Thymus (tissue), 11 donors: ENCODE measurements around the gene UBN2. TPM values are rescaled to one million over a fixed set of nuclear protein-coding genes. Genes with fewer than 3 reads are reported as not detected.
"Not testable (repeated sequence)": the region's sequence is repeated elsewhere in the genome, so short reads cannot be mapped to it uniquely, and the experiment has no call there.

Experiments
- DNase-seq, 9 donors: peaks; one replicate each; pipeline ENCODE4 v3.0.0-alpha.2; 2013; ENCODE audit warnings: low spot score in 9 of 9, low read depth in 6 of 9, missing footprints in 1 of 9
- H3K27ac ChIP-seq, 2 donors: one replicate each; pipeline ENCODE4 v1.5.1; 2013; ENCODE audit warnings: control low read depth in 1 of 2, low read depth in 1 of 2, low read length in 1 of 2, mild to moderate bottlenecking in 1 of 2, moderate library complexity in 1 of 2
- H3K27me3 ChIP-seq, 2 donors: one replicate each; pipeline ENCODE4 v1.5.1; 2013; ENCODE audit warnings: low read length in 1 of 2; ENCODE audit not compliant: control insufficient read depth in 2 of 2, insufficient read depth in 1 of 2
- H3K36me3 ChIP-seq, 2 donors: one replicate each; pipeline ENCODE4 v1.5.1; 2013; ENCODE audit warnings: low read length in 1 of 2, mild to moderate bottlenecking in 1 of 2, moderate library complexity in 1 of 2; ENCODE audit not compliant: control insufficient read depth in 2 of 2, insufficient read depth in 2 of 2
- H3K4me1 ChIP-seq, 2 donors: one replicate each; pipeline ENCODE4 v1.5.1; 2013; ENCODE audit warnings: low read length in 2 of 2; ENCODE audit not compliant: control insufficient read depth in 2 of 2, insufficient read depth in 2 of 2
- H3K4me3 ChIP-seq, 2 donors: one replicate each; pipeline ENCODE4 v1.5.1; 2013; ENCODE audit warnings: low read length in 2 of 2, control low read depth in 1 of 2, mild to moderate bottlenecking in 1 of 2
- H3K9me3 ChIP-seq, 2 donors: one replicate each; pipeline ENCODE4 v1.5.1; 2013; ENCODE audit warnings: low read length in 1 of 2, mild to moderate bottlenecking in 1 of 2; ENCODE audit not compliant: control insufficient read depth in 2 of 2, insufficient read depth in 1 of 2
- WGBS: extraction: QIAGEN DNeasy Blood & Tissue Kit; methylation state at CpG from one replicate; pipeline ENCODE4 v1.1.7; 2013; 5-methylcytosine and 5-hydroxymethylcytosine counted together
- polyA plus RNA-seq: library from polyadenylated mRNA; stranded (reverse); fragments of 200-250 nt; gene quantifications from one replicate; pipeline ENCODE4 v1.2.3, GENCODE V29; 2013
- total RNA-seq: library from RNA; stranded (reverse); fragments of 120-200 nt; gene quantifications from one replicate; pipeline ENCODE4 v1.2.4, GENCODE V29; 2013
- donor health status: healthy.

Gene UBN2
- total and polyA plus RNA-seq, 2 donors: 3.8 to 4.3 TPM

- DNase-seq: no peak
- no peaks in the 10 kb centered on the region for H3K9me3 ChIP-seq
- no peaks in the 10 kb centered on the region for H3K4me1 ChIP-seq
- no peaks in the 10 kb centered on the region for H3K27me3 ChIP-seq
- H3K4me3 ChIP-seq: no peak overlapping the region
- H3K27ac ChIP-seq: no peak overlapping the region
- H3K36me3 ChIP-seq: no peaks in the 10 kb centered on the region
- WGBS: 95% methylated on average over 3 of the region's 3 CpGs
Measured at GRCh38 chr7:139330333-139331030, 99.4 kb downstream of the UBN2 start.

DNA sequence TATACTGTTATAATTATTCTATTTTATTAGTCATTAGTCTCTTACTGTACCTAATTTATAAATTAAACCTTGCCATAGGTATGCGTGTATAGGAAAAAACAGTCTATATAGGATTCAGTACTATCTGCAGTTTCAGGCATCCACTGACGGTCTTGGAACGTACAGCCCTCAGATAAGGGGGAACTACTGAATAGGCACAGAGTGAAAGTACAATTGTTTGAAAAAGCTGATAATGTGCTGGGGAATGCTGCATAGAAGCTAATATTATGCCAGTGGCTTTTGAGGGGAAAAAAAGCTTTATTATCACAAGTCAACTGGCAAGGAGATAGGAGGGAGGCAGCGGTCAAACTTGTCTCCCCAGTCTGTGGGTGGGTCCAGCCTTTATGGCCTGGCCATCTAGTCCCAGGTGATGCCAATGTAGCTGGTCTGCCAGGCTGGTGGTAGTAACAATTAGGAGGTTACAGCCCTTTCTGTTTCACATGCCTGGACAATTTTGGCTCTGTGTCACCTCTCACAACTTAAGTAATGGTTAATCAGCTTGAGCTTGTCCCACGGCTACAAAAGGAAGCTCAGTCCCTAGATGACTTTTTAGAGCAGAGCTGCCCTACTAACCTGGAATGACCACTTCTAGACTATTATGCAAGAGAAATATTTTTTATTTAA is 101.8 kb downstream of the UBN2 start:
- no peak overlapping the region for H3K27ac ChIP-seq
- H3K4me3 ChIP-seq: no peak overlapping the region
- WGBS: 95% methylated on average over 5 of the region's 5 CpGs
- no peaks in the 10 kb centered on the region for H3K36me3 ChIP-seq
- H3K4me1 ChIP-seq: no peaks in the 10 kb centered on the region
- no peaks in the 10 kb centered on the region for H3K9me3 ChIP-seq
- no peaks in the 10 kb centered on the region for H3K27me3 ChIP-seq
- no peak for DNase-seq

DNA sequence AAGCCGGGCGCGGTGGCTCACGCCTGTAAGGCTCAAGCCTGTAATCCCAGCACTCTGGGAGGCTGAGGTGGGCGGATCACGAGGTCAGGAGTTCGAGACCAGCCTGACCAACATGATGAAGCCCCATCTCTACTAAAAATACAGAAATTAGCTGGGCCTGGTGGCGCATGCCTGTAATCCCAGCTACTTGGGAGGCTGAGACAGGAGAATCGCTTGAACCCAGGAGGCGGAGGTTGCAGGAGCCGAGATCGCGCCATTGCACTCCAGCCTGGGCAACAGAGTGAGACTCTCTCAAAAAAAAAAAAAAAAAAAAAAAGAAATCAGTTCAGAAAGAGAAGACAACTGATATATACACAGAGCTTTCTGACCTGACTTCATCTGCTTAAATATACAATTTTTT is 102.4 kb downstream of the UBN2 start:
- H3K4me1 ChIP-seq, DNase-seq, H3K36me3 ChIP-seq, H3K4me3 ChIP-seq, H3K9me3 ChIP-seq, H3K27ac ChIP-seq, H3K27me3 ChIP-seq: not testable (repeated sequence)
- 98% methylated on average over 13 of the region's 13 CpGs for WGBS

DNA sequence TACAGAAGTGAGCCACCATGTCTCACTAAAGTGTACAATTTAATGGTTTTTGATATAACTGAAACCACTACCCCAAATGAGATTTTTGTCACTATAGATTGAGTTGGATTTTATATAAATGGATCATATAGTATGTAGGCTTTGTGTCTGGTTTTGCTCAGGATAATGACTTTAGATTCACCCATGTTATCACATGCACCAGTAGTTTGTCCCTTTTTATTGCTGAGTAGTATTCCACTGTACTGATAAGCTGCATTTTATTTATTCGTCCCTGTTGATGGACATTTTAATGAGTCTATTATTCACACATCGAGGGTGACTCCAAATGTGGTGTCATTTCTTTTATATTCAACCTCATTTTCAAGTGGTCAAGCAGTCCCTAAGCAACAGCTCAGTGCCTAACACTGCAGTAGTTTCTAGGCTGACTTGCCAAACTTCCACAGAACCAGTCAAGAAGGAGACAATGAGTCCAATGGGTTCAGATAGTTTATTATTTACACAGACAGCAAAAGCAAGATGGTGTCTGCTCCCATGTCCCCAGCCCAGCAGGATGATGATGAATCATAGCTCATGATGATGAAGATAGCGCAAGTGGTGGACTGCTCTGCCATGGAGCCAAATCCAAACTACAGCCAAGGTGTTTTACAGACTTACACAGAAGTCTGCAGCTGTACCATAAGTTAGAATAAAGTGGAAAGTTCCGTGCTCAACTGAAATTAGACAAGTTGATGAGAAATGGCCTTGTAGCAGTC is 103.5 kb downstream of the UBN2 start:
- no peak for DNase-seq
- no peaks in the 10 kb centered on the region for H3K9me3 ChIP-seq
- H3K4me1 ChIP-seq: no peaks in the 10 kb centered on the region
- no peak overlapping the region for H3K4me3 ChIP-seq
- no peak overlapping the region for H3K27ac ChIP-seq
- no peaks in the 10 kb centered on the region for H3K36me3 ChIP-seq
- no peaks in the 10 kb centered on the region for H3K27me3 ChIP-seq
- WGBS: 97% methylated on average over 4 of the region's 4 CpGs

- Histone ChIP-seq H3K4me3 (no peak overlapping the region), H3K4me1 (peaks cover 5 to 8% of the 10 kb centered on the region in 2 donors), H3K27ac (no peak overlapping the region), H3K9me3 (peaks cover 0 to 6% of the 10 kb centered on the region in 2 donors), H3K27me3 (no peaks in the 10 kb centered on the region), H3K36me3 (no peaks in the 10 kb centered on the region)
- 96% methylated on average over 2 of the region's 2 CpGs for WGBS
- no peak for DNase-seq
Measured at GRCh38 chr7:139339025-139339424, 108.0 kb downstream of the UBN2 start.

GRCh38 chr7:139339698-139340036 is 108.6 kb downstream of the UBN2 start:
- Histone ChIP-seq H3K36me3 (no peaks in the 10 kb centered on the region), H3K27me3 (no peaks in the 10 kb centered on the region), H3K27ac (peak overlapping the region; percentile 99 to 100), H3K9me3 (peaks cover 0 to 6% of the 10 kb centered on the region in 2 donors), H3K4me3 (peak overlapping the region; percentile 92 to 94), H3K4me1 (peaks cover 5 to 8% of the 10 kb centered on the region in 2 donors)
- no peak for DNase-seq
- 76% methylated on average over 13 of the region's 13 CpGs for WGBS

GRCh38 chr7:139340037-139340807 is 109.2 kb downstream of the UBN2 start:
- DNase-seq: peak; percentile 99 to 100 (median 100)
- Histone ChIP-seq H3K9me3 (peaks cover 0 to 6% of the 10 kb centered on the region in 2 donors), H3K36me3 (no peaks in the 10 kb centered on the region), H3K27ac (peak overlapping the region; percentile 99 to 100), H3K4me3 (peak overlapping the region; percentile 92 to 94), H3K4me1 (peaks cover 5 to 8% of the 10 kb centered on the region in 2 donors), H3K27me3 (no peaks in the 10 kb centered on the region)
- 3% methylated on average over 66 of the region's 66 CpGs for WGBS

DNA sequence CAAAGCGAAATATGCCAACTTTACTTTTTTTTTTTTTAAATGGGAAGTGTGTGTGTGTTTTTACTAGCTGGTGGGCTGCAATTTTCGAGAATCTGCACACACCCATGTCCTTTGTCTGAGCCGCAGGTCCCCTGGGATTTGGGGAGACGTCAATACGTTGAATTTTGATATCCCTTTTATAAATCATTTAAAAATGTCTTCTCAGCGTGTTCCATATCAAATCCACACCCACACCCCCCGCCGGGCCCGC is 109.7 kb downstream of the UBN2 start:
- Histone ChIP-seq H3K4me3 (peak overlapping the region; percentile 92 to 94), H3K4me1 (peaks cover 5 to 8% of the 10 kb centered on the region in 2 donors), H3K27me3 (no peaks in the 10 kb centered on the region), H3K9me3 (peaks cover 0 to 6% of the 10 kb centered on the region in 2 donors), H3K27ac (peak overlapping the region; percentile 99 to 100), H3K36me3 (no peaks in the 10 kb centered on the region)
- no peak for DNase-seq
- WGBS: under 1% methylated on average over 9 of the region's 9 CpGs
